GM20000 (cell line): ENCODE results near the gene MIS12.

Source experiments
- DNase-seq: peaks from one replicate; pipeline ENCODE4 v3.0.0; 2012; ENCODE audit warnings: low spot score
- TF ChIP-seq, protein P1 (sequence below): IDR thresholded peaks from 2 replicates; pipeline ENCODE4 v1.5.1; 2012; ENCODE audit warnings: mild to moderate bottlenecking, control low read depth; ENCODE audit errors: extremely low read depth, missing control alignments

Gene MIS12

GRCh38 chr17:5523249-5523648 is 36.9 kb downstream of the MIS12 start:
- TF ChIP-seq, protein P1, sequence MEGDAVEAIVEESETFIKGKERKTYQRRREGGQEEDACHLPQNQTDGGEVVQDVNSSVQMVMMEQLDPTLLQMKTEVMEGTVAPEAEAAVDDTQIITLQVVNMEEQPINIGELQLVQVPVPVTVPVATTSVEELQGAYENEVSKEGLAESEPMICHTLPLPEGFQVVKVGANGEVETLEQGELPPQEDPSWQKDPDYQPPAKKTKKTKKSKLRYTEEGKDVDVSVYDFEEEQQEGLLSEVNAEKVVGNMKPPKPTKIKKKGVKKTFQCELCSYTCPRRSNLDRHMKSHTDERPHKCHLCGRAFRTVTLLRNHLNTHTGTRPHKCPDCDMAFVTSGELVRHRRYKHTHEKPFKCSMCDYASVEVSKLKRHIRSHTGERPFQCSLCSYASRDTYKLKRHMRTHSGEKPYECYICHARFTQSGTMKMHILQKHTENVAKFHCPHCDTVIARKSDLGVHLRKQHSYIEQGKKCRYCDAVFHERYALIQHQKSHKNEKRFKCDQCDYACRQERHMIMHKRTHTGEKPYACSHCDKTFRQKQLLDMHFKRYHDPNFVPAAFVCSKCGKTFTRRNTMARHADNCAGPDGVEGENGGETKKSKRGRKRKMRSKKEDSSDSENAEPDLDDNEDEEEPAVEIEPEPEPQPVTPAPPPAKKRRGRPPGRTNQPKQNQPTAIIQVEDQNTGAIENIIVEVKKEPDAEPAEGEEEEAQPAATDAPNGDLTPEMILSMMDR, result no peak
- DNase-seq, result no peak

- TF ChIP-seq, protein P1, result no peak
- DNase-seq, result peak; percentile 48
These were observed 40.6 kb downstream of the MIS12 start for GRCh38 chr17:5526821-5527598.

DNA sequence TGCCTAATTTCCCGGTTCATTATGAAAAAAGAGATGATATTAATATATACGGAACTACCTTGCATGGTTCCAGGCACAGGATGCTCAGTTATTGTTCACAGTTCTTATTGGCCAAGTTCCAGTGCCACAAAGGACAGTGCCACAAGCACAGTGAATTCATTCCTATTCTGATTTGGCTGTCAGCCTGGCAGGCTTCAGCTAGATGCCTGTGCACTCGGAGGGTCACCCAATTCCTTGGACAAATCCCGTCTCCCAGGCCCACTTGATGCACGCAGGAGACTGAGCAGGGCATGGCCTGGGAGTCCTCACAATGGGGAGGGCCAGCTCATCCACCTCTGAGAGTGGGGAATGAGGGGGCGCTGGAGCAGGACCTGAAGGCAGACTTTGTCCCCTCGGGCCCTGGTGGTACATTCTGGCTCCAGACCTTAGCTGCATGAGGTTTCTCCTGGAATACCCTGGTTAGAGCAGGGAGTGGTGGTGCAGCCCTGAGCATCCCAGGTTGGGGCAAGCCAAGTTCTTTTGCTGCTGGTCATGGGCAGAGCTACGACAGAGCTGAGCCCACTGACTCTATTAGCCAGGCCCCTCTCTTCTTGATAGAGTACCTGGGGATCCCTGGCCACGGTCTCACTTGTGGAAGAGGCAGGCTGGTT is 41.4 kb downstream of the MIS12 start:
- TF ChIP-seq, protein P1, result no peak
- DNase-seq, result no peak

DNA sequence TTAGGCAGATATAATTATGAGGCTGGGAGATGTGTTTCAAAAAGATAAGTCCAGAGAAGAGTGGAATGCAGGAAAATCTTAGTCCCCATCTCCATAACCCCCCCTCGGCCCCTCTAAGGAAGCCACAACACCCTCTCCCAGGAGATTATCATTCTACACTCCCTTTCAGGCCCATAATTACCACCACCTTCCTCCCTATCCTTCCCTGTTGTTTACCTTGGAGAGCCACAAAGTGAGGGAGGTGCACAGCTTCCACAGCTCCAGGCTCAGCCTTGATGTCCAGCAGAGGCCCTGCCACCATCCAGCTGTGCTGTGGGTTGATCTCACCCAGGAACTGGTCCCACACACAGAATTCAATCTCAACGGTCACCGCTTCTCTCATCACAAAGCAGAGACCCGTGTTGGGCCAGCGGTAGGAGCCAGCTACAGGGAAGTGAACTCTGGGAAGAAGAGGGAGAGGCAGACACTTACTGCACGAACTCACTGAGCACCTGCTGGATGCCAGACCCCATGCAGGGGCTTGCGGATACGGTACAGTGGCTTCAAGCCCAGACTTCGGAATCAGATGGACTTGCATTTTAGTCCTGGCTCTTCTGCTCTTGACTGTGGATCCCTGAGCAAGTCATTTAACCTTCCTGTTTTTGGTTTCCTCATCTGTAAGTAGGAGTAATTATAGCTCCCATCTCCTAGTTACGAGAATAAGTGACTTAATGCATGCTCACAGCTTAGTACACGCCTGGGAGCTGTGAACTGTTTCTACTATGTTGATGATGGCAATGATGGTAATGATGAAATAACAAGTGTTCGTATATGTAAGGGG is 44.1 kb downstream of the MIS12 start:
- TF ChIP-seq, protein P1, result no peak
- no peak for DNase-seq

DNA sequence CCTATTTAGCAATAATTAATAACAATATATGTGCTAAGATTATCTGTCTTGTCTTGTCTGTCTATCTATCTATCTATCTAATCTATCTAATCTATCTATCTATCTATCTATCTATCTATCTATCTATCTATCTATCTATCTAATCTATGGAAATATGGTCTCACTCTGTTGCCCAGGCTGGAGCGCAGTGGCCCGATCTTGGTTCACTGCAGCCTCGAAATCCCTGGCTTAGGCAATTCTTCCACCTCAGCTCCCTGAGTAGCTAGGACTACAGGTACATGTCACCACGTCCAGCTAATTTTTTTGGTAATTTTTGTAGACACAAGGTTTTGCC is 44.7 kb downstream of the MIS12 start:
- DNase-seq, result no peak
- TF ChIP-seq, protein P1, result no peak

- TF ChIP-seq, protein P1, result no peak
- DNase-seq, result no peak
These were observed 46.2 kb downstream of the MIS12 start for GRCh38 chr17:5532581-5532980.
